Mesendoderm (in vitro differentiated cells): ENCODE results near the gene CCL28.

ENCODE experiments used
- DNase-seq: peaks from one replicate; pipeline ENCODE4 v3.0.0; 2013
- H2AK5ac ChIP-seq: 2 replicates; pipeline ENCODE4 v1.6.1; 2013; ENCODE audit warnings: low read length, inconsistent platforms
- H2BK120ac ChIP-seq: 2 replicates; pipeline ENCODE4 v1.6.1; 2013; ENCODE audit warnings: low read depth, mild to moderate bottlenecking, low read length, moderate library complexity, mixed read lengths
- H2BK15ac ChIP-seq: replicated peaks from 2 replicates; pipeline ENCODE4 v1.6.1; 2013; ENCODE audit warnings: low read depth, mild to moderate bottlenecking, moderate library complexity
- H2BK5ac ChIP-seq: 2 replicates; pipeline ENCODE4 v1.6.1; 2013; ENCODE audit warnings: low read length, inconsistent platforms
- H3K18ac ChIP-seq: 2 replicates; pipeline ENCODE4 v1.6.1; 2013; ENCODE audit warnings: mild to moderate bottlenecking, low read length, mixed read lengths
- H3K23ac ChIP-seq: one replicate; pipeline ENCODE4 v1.6.1; 2013; ENCODE audit warnings: low read length
- H3K27ac ChIP-seq: 2 replicates; pipeline ENCODE4 v1.5.1; 2013; ENCODE audit warnings: low read depth, mild to moderate bottlenecking, inconsistent platforms, low read length, moderate library complexity
- H3K27me3 ChIP-seq: 2 replicates; pipeline ENCODE4 v1.6.1; 2013; ENCODE audit warnings: low read length, control low read depth, mild to moderate bottlenecking, inconsistent platforms; ENCODE audit not compliant: insufficient read depth, poor library complexity
- H3K36me3 ChIP-seq: 2 replicates; pipeline ENCODE4 v1.6.1; 2013; ENCODE audit warnings: low read length, inconsistent platforms; ENCODE audit not compliant: control insufficient read depth, insufficient read depth
- H3K4ac ChIP-seq: one replicate; pipeline ENCODE4 v1.6.1; 2013; ENCODE audit warnings: low read depth, mild to moderate bottlenecking, low read length, moderate library complexity
- H3K4me1 ChIP-seq: 2 replicates; pipeline ENCODE4 v1.6.1; 2013; ENCODE audit warnings: low read depth, low read length, inconsistent platforms; ENCODE audit not compliant: control insufficient read depth
- H3K4me2 ChIP-seq: 2 replicates; pipeline ENCODE4 v1.6.1; 2013; ENCODE audit warnings: low read length
- H3K4me3 ChIP-seq: 2 replicates; pipeline ENCODE4 v1.5.1; 2013; ENCODE audit warnings: mild to moderate bottlenecking, low read length
- H3K56ac ChIP-seq: one replicate; pipeline ENCODE4 v1.6.1; 2013; ENCODE audit warnings: low read length
- H3K79me1 ChIP-seq: 2 replicates; pipeline ENCODE4 v1.6.1; 2013; ENCODE audit warnings: low read length, inconsistent platforms
- H3K79me2 ChIP-seq: 2 replicates; pipeline ENCODE4 v1.6.1; 2013; ENCODE audit warnings: mild to moderate bottlenecking, low read length; ENCODE audit not compliant: control insufficient read depth, insufficient read depth
- H3K9ac ChIP-seq: 2 replicates; pipeline ENCODE4 v1.6.1; 2013; ENCODE audit warnings: low read length, inconsistent platforms
- H4K5ac ChIP-seq: one replicate; pipeline ENCODE4 v1.6.1; 2013; ENCODE audit warnings: low read length
- H4K8ac ChIP-seq: one replicate; pipeline ENCODE4 v1.6.1; 2013; ENCODE audit warnings: low read depth, mild to moderate bottlenecking, control low read depth, low read length, moderate library complexity
- WGBS: extraction: QIAGEN DNeasy Blood & Tissue Kit; methylation state at CpG from one replicate; pipeline ENCODE4 v1.1.7; 2013; ENCODE audit warnings: low lambda C conversion rate, missing lambda C conversion rate; ENCODE audit not compliant: insufficient coverage; ENCODE audit errors: extremely low coverage; 5-methylcytosine and 5-hydroxymethylcytosine counted together

The CCL28 gene

GRCh38 chr5:43362725-43363435 lies 49.3 kb downstream of the CCL28 start:
- Histone ChIP-seq H3K4me2 (no peak overlapping the region), H3K27ac (no peak overlapping the region), H3K4me3 (no peak overlapping the region), H3K18ac (no peak overlapping the region), H4K8ac (no peak overlapping the region), H3K27me3 (no peaks in the 10 kb centered on the region), H3K9ac (no peak overlapping the region), H2BK120ac (no peak overlapping the region), H4K5ac (no peak overlapping the region), H3K79me1 (no peaks in the 10 kb centered on the region), H3K4me1 (no peaks in the 10 kb centered on the region), H2AK5ac (no peak overlapping the region), H3K36me3 (no peaks in the 10 kb centered on the region), H2BK5ac (no peak overlapping the region), H3K23ac (no peak overlapping the region), H3K4ac (no peak overlapping the region), H3K56ac (no peak overlapping the region), H2BK15ac (no peak overlapping the region), H3K79me2 (no peaks in the 10 kb centered on the region)
- no peak for DNase-seq
- WGBS = no CpG with 5 or more reads among the region's 3 CpGs

GRCh38 chr5:43358726-43359125 lies 53.5 kb downstream of the CCL28 start:
- Histone ChIP-seq H3K18ac (no peak overlapping the region), H3K9ac (no peak overlapping the region), H3K4ac (no peak overlapping the region), H4K5ac (no peak overlapping the region), H3K79me1 (no peaks in the 10 kb centered on the region), H3K27me3 (no peaks in the 10 kb centered on the region), H2BK5ac (no peak overlapping the region), H3K4me2 (no peak overlapping the region), H3K36me3 (no peaks in the 10 kb centered on the region), H3K56ac (no peak overlapping the region), H3K23ac (no peak overlapping the region), H2BK120ac (no peak overlapping the region), H3K79me2 (no peaks in the 10 kb centered on the region), H3K27ac (no peak overlapping the region), H2AK5ac (no peak overlapping the region), H4K8ac (no peak overlapping the region), H2BK15ac (no peak overlapping the region), H3K4me3 (no peak overlapping the region), H3K4me1 (no peaks in the 10 kb centered on the region)
- DNase-seq = no peak

- no peak overlapping the region for H3K4ac ChIP-seq
- H2BK5ac ChIP-seq = no peak overlapping the region
- no peak overlapping the region for H4K5ac ChIP-seq
- WGBS = no CpG with 5 or more reads among the region's 3 CpGs
- H3K9ac ChIP-seq = no peak overlapping the region
- no peak overlapping the region for H2AK5ac ChIP-seq
- H3K27me3 ChIP-seq = no peaks in the 10 kb centered on the region
- H3K56ac ChIP-seq = no peak overlapping the region
- H3K36me3 ChIP-seq = no peaks in the 10 kb centered on the region
- DNase-seq = no peak
- no peak overlapping the region for H3K4me3 ChIP-seq
- H3K79me2 ChIP-seq = no peaks in the 10 kb centered on the region
- no peak overlapping the region for H2BK120ac ChIP-seq
- no peak overlapping the region for H3K18ac ChIP-seq
- H3K23ac ChIP-seq = no peak overlapping the region
- no peaks in the 10 kb centered on the region for H3K4me1 ChIP-seq
- H3K79me1 ChIP-seq = no peaks in the 10 kb centered on the region
- H3K4me2 ChIP-seq = no peak overlapping the region
- H4K8ac ChIP-seq = no peak overlapping the region
- no peak overlapping the region for H2BK15ac ChIP-seq
- no peak overlapping the region for H3K27ac ChIP-seq
Observed at GRCh38 chr5:43358301-43358700, 53.9 kb downstream of the CCL28 start.

- Histone ChIP-seq H3K23ac (no peak overlapping the region), H2AK5ac (no peak overlapping the region), H3K4me1 (no peaks in the 10 kb centered on the region), H3K27me3 (no peaks in the 10 kb centered on the region), H3K79me2 (no peaks in the 10 kb centered on the region), H3K27ac (no peak overlapping the region), H3K18ac (no peak overlapping the region), H3K9ac (no peak overlapping the region), H3K79me1 (no peaks in the 10 kb centered on the region), H2BK5ac (no peak overlapping the region), H4K8ac (no peak overlapping the region), H3K36me3 (no peaks in the 10 kb centered on the region), H3K4me3 (no peak overlapping the region), H4K5ac (no peak overlapping the region), H2BK15ac (no peak overlapping the region), H2BK120ac (no peak overlapping the region), H3K4ac (no peak overlapping the region), H3K4me2 (no peak overlapping the region), H3K56ac (no peak overlapping the region)
- no peak for DNase-seq
- WGBS = no CpG with 5 or more reads among the region's 3 CpGs
Observed at GRCh38 chr5:43357878-43358281, 54.3 kb downstream of the CCL28 start.

- Histone ChIP-seq H3K79me2 (no peaks in the 10 kb centered on the region), H3K36me3 (no peaks in the 10 kb centered on the region), H3K4me1 (peaks cover 2% of the 10 kb centered on the region), H3K56ac (no peak overlapping the region), H3K9ac (no peak overlapping the region), H3K4me2 (no peak overlapping the region), H2BK15ac (no peak overlapping the region), H2AK5ac (no peak overlapping the region), H3K27ac (no peak overlapping the region), H3K4me3 (no peak overlapping the region), H4K5ac (no peak overlapping the region), H3K4ac (no peak overlapping the region), H3K79me1 (no peaks in the 10 kb centered on the region), H4K8ac (no peak overlapping the region), H2BK120ac (no peak overlapping the region), H3K23ac (no peak overlapping the region), H2BK5ac (no peak overlapping the region), H3K27me3 (no peaks in the 10 kb centered on the region), H3K18ac (no peak overlapping the region)
- no CpG with 5 or more reads among the region's 2 CpGs for WGBS
- DNase-seq = no peak
Observed at GRCh38 chr5:43357067-43357466, 55.1 kb downstream of the CCL28 start.

- H3K18ac ChIP-seq = no peak overlapping the region
- no peaks in the 10 kb centered on the region for H3K27me3 ChIP-seq
- no peak overlapping the region for H2BK5ac ChIP-seq
- no peak for DNase-seq
- H4K5ac ChIP-seq = no peak overlapping the region
- no peak overlapping the region for H3K23ac ChIP-seq
- H3K36me3 ChIP-seq = no peaks in the 10 kb centered on the region
- no peak overlapping the region for H3K4me2 ChIP-seq
- no peak overlapping the region for H3K4ac ChIP-seq
- no peaks in the 10 kb centered on the region for H3K79me1 ChIP-seq
- no peak overlapping the region for H2AK5ac ChIP-seq
- peaks cover 2% of the 10 kb centered on the region for H3K4me1 ChIP-seq
- H2BK120ac ChIP-seq = no peak overlapping the region
- H3K27ac ChIP-seq = no peak overlapping the region
- H3K56ac ChIP-seq = no peak overlapping the region
- no peak overlapping the region for H3K4me3 ChIP-seq
- no peaks in the 10 kb centered on the region for H3K79me2 ChIP-seq
- H2BK15ac ChIP-seq = no peak overlapping the region
- no peak overlapping the region for H3K9ac ChIP-seq
- H4K8ac ChIP-seq = no peak overlapping the region
- WGBS = no CpG with 5 or more reads among the region's 3 CpGs
Observed at GRCh38 chr5:43354774-43355173, 57.4 kb downstream of the CCL28 start.
